Nephron (organoid): ENCODE results near the gene RD3L.

Experiments
- H3K27ac Mint-ChIP-seq, 3 experiments: 2 replicates each; pipeline ENCODE4 v1.8.0; 2020; ENCODE audit warnings: mixed read lengths in 3 of 3, mild to moderate bottlenecking in 2 of 3, moderate library complexity in 1 of 3
- H3K27me3 Mint-ChIP-seq: 2 replicates; pipeline ENCODE4 v1.8.0; 2021; ENCODE audit warnings: low read depth, mild to moderate bottlenecking, moderate library complexity, mixed read lengths
- H3K36me3 Mint-ChIP-seq: 2 replicates; pipeline ENCODE4 v1.8.0; 2020; ENCODE audit warnings: low read depth, mixed read lengths
- H3K4me1 Mint-ChIP-seq: 2 replicates; pipeline ENCODE4 v1.8.0; 2020; ENCODE audit warnings: mixed read lengths
- H3K4me3 Mint-ChIP-seq, 3 experiments: 2 replicates each; pipeline ENCODE4 v1.8.0; 2020; ENCODE audit warnings: mild to moderate bottlenecking in 3 of 3, mixed read lengths in 3 of 3, moderate library complexity in 2 of 3
- H3K9me3 Mint-ChIP-seq: 2 replicates; pipeline ENCODE4 v1.8.0; 2020; ENCODE audit warnings: mixed read lengths
- CTCF ChIP-seq, 3 experiments: fragments of 200-600 bp; sonication (generic); IDR thresholded peaks; one replicate each; pipeline ENCODE4 v1.5.0; 2021; ENCODE audit warnings: antibody characterized with exemption in 3 of 3; ENCODE audit not compliant: unreplicated experiment in 3 of 3

Gene RD3L

GRCh38 chr14:103973354-103973753 lies 31.0 kb upstream of the RD3L start:
- no peak overlapping the region for H3K4me3 Mint-ChIP-seq
- no peaks in the 10 kb centered on the region for H3K36me3 Mint-ChIP-seq
- peak overlapping the region in 2 of 3 experiments; percentile 22 to 23 for H3K27ac Mint-ChIP-seq
- no peak for TF ChIP-seq CTCF (IDR thresholded peaks at IDR 0.05; ENCODE audit: unreplicated experiment in 3 of 3)
- H3K27me3 Mint-ChIP-seq, result peaks cover 3% of the 10 kb centered on the region
- no peaks in the 10 kb centered on the region for H3K4me1 Mint-ChIP-seq
- H3K9me3 Mint-ChIP-seq, result peaks cover 5% of the 10 kb centered on the region

GRCh38 chr14:103969961-103970360 lies 27.6 kb upstream of the RD3L start:
- Mint-ChIP-seq H3K4me1 (no peaks in the 10 kb centered on the region), H3K9me3 (no peaks in the 10 kb centered on the region)
- no peak for TF ChIP-seq CTCF (IDR thresholded peaks at IDR 0.05; ENCODE audit: unreplicated experiment in 3 of 3)

GRCh38 chr14:103966631-103967030 lies 24.3 kb upstream of the RD3L start:
- no peak for TF ChIP-seq CTCF (IDR thresholded peaks at IDR 0.05; ENCODE audit: unreplicated experiment in 3 of 3)
- peaks cover 3% of the 10 kb centered on the region for H3K27me3 Mint-ChIP-seq

More at GRCh38 chr14:103969961-103970360, 27.6 kb upstream of the RD3L start:
- H3K27ac Mint-ChIP-seq, result no peak overlapping the region
- peaks cover 3% of the 10 kb centered on the region for H3K27me3 Mint-ChIP-seq
- no peak overlapping the region for H3K4me3 Mint-ChIP-seq
- H3K36me3 Mint-ChIP-seq, result no peaks in the 10 kb centered on the region

GRCh38 chr14:103961928-103962578 lies 19.7 kb upstream of the RD3L start:
- Mint-ChIP-seq H3K9me3 (no peaks in the 10 kb centered on the region), H3K27me3 (no peaks in the 10 kb centered on the region), H3K4me3 (no peak overlapping the region), H3K36me3 (no peaks in the 10 kb centered on the region), H3K4me1 (peaks cover 14% of the 10 kb centered on the region), H3K27ac (no peak overlapping the region)
- TF ChIP-seq CTCF (IDR thresholded peaks at IDR 0.05; ENCODE audit: unreplicated experiment in 3 of 3), result no peak

More at GRCh38 chr14:103966631-103967030, 24.3 kb upstream of the RD3L start:
- Mint-ChIP-seq H3K36me3 (no peaks in the 10 kb centered on the region), H3K9me3 (no peaks in the 10 kb centered on the region), H3K4me3 (no peak overlapping the region), H3K27ac (no peak overlapping the region), H3K4me1 (peaks cover 3% of the 10 kb centered on the region)

- Mint-ChIP-seq H3K27ac (peak overlapping the region; percentile 16 to 43 (median 39)), H3K4me1 (peaks cover 14% of the 10 kb centered on the region), H3K9me3 (no peaks in the 10 kb centered on the region), H3K27me3 (no peaks in the 10 kb centered on the region), H3K4me3 (no peak overlapping the region), H3K36me3 (no peaks in the 10 kb centered on the region)
- TF ChIP-seq CTCF (IDR thresholded peaks at IDR 0.05; ENCODE audit: unreplicated experiment in 3 of 3), result no peak
These were observed 18.2 kb upstream of the RD3L start for GRCh38 chr14:103960457-103961055.
